ENCODE results near the gene DSCAML1.
"Not testable (repeated sequence)": the region's sequence is repeated elsewhere in the genome, so short reads cannot be mapped to it uniquely, and the experiment has no call there.

DSCAML1 gene

GRCh38 chr11:117465236-117465997, 331.6 kb downstream of the DSCAML1 start:
- no peak for DNase-seq (ENCODE audit: low spot score)

DNA sequence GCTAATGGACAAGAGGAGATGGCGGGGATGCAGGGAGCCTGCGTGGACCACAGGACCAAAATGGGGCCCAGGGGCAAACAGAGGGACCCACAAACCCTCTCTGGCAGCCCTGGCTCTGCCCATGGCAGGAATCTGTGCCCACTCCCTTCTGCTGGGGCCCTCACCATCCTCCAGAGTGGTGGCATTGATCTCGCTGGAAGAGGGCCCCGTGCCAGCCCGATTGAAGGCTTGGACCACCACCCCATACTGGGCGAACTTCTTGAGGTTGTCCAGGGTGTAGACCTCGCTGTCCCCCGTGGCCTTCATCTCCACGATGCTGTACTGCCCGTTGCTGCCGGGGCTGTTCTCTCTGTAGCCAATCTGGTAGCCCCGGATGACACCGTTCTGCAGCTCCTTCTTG, 332.2 kb downstream of the DSCAML1 start:
- DNase-seq (ENCODE audit: low spot score), result no peak

- DNase-seq (ENCODE audit: low spot score), result no peak
Measured at GRCh38 chr11:117462864-117463247, 334.2 kb downstream of the DSCAML1 start.

GRCh38 chr11:117462183-117462863, 334.7 kb downstream of the DSCAML1 start:
- no peak for DNase-seq (ENCODE audit: low spot score)

- no peak for DNase-seq (ENCODE audit: low spot score)
Measured at GRCh38 chr11:117461396-117462182, 335.4 kb downstream of the DSCAML1 start.

DNA sequence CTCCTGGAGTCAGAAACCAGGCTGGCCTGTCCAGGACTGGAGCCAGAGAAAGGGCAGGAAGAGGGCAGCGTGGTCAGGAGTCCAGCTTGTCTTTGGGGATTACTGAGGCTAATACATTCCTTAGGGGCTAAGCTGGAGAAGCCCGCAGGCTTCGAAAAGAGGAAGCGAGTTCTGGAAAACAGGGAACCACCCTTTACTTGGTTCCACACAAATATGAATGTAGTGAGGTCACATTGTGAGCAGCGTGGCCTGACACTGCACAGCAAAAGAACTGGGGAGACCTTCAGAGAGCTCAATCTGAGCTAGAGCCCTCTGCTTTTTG, 337.1 kb downstream of the DSCAML1 start:
- DNase-seq (ENCODE audit: low spot score), result no peak

GRCh38 chr11:117459123-117459978, 337.7 kb downstream of the DSCAML1 start:
- no peak for DNase-seq (ENCODE audit: low spot score)

GRCh38 chr11:117458275-117459122, 338.5 kb downstream of the DSCAML1 start:
- no peak for DNase-seq (ENCODE audit: low spot score)

DNA sequence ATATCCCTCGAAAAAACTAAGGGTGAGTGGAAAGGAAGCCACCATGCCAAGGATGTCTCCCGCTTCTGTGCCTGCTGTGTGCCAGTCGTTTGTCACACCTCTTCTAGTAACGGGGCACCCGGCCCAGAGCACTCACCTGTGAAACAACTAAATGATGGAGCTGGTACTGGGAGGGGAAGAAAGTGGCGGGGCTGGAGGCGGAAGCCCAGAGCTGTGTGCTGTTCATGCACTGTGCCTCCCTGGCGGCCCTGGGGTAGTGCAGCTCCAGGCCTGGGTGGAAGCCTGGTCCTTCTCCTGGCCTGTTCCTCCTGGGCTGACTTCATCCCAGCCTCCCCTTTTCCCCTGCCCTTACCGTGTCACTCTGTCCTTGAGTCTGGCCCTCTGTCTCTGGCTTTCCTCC, 339.2 kb downstream of the DSCAML1 start:
- no peak for DNase-seq (ENCODE audit: low spot score)

- DNase-seq (ENCODE audit: low spot score), result no peak
Measured at GRCh38 chr11:117457031-117457785, 339.8 kb downstream of the DSCAML1 start.

DNA sequence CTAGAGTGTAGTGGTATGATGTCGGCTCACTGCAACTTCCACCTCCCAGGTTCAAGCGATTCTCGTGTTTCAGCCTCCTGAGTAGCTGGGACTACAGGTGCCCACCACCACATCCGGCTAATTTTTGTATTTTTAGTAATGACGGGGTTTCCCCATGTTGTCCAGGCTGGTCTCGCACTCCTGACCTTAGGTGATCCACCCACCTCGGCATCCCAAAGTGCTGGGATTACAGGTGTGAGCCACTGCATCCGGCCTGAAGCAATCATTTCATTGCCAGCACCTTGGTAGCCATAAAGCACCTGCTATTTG, 340.3 kb downstream of the DSCAML1 start:
- not testable (repeated sequence) for DNase-seq (ENCODE audit: low spot score)

- no peak for DNase-seq (ENCODE audit: low spot score)
Measured at GRCh38 chr11:117456027-117456720, 340.8 kb downstream of the DSCAML1 start.

GRCh38 chr11:117454564-117454917, 342.5 kb downstream of the DSCAML1 start:
- no peak for DNase-seq (ENCODE audit: low spot score)

DNA sequence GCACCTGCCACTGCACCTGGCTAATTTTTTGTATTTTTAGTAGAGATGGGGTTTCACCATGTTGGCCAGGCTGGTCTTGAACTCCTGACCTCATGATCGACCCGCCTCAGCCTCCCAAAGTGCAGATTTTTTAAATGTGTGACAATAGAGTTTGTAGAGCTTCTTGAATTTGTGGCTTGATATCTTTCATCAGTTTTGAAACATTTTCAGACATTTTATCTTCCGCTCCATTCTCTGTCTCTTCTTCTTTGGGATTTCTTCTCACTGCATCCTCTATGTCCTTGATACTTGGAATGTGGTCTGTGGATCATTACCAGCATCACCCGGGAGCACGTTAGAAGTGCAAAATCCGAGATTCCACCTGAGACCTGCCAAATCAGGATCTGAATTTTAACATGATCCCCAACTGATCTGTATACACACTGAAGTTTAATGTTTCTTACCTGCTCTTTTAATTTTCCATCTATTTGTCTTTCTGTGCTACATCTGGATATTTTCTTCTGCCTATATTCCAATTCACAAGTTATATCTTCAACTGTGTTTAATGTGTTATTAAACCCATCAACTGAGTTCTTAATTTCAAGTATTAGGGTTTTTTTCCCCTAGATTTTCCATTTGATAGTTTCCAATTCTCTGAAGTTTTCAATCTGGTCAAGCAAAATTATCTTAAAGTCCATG, 343.0 kb downstream of the DSCAML1 start:
- DNase-seq (ENCODE audit: low spot score), result no peak

GRCh38 chr11:117449111-117449693, 347.8 kb downstream of the DSCAML1 start:
- no peak for DNase-seq (ENCODE audit: low spot score)

DNA sequence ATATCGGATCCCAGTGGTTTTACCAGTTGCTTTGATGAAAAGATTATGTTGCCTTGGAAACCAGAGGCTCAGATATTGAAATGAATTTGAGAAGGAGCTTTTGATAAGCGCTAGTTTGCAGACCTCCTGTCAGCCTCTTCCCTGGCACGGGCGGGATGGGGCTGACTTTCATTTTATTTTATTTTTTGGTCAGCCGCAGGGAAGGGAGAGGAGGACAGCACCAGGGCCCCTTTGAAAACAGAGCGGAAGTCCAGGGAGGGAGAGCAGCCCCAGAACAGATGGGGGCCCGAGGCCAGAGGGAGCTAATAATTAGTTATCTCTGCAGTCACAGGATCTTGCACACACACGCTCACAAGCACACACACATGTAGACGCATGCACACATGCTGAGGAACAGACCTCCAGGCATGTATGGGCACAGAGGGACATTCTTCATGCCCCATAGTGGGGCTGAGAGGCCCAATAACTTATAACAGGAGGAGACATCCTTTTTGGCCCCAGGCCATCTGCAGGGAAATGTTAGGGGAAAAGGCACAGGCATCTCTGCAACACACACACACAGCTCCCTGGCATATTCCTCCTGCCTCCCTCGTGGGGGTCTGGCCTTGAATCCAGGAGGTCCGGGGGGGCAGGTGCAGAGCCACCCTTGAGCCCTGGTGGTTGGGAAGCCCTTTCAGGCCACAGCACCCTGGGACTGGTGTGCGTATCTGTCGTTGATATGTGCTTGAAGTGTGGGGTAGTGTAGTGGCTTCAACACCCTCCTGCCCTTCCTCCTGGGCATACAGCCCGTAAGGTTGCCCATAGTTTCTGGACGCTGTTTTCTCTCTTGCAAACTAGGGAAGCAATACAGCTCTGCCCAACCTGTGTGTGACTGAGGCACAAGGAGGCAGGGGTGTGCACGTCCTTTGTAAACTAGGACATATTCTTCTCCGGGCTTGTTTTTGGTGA, 352.0 kb downstream of the DSCAML1 start:
- DNase-seq (ENCODE audit: low spot score), result no peak

DNA sequence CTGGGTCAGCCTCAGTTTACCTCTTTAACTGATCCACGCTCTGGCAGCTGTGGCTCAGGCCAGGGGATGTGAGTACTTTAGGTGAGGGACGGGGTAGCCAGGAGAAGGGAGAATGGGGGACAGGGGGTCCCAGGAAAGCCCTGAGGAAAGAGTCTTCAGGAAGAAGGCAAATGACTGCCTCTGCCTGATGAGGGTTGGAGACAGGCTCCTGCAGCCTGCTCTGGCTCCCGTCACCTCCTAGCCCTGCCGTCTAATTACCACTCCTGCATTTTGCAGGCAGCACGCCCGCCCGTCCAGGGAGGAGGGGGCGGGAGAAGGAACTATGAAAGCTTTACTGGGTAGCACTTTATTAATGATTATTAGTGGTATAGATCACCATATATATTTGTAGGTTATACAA, 352.8 kb downstream of the DSCAML1 start:
- DNase-seq (ENCODE audit: low spot score), result no peak
